ENCODE measurements around the gene PDIA4.

Gene PDIA4

GRCh38 chr7:148963583-148964482, 64.5 kb downstream of the PDIA4 start:
- no peak for DNase-seq

- no peak for DNase-seq
Measured at GRCh38 chr7:148962823-148963582, 65.3 kb downstream of the PDIA4 start.

- no peak for DNase-seq
Measured at GRCh38 chr7:148962440-148962822, 65.9 kb downstream of the PDIA4 start.

GRCh38 chr7:148959726-148960125, 68.6 kb downstream of the PDIA4 start:
- no peak for DNase-seq

GRCh38 chr7:148958061-148958460, 70.2 kb downstream of the PDIA4 start:
- no peak for DNase-seq

GRCh38 chr7:148954766-148955165, 73.5 kb downstream of the PDIA4 start:
- DNase-seq, result no peak

- no peak for DNase-seq
Measured at GRCh38 chr7:148953676-148954075, 74.6 kb downstream of the PDIA4 start.

Data from NCI-H187 treated with DMSO at 0.1 percent for 48 hours (cell line).